ENCODE measurements around the gene COL24A1. TPM values are rescaled to one million over a fixed set of nuclear protein-coding genes. Genes with fewer than 3 reads are reported as not detected.

COL24A1 gene
- total RNA-seq, 1 donor: 3.9 TPM

DNA sequence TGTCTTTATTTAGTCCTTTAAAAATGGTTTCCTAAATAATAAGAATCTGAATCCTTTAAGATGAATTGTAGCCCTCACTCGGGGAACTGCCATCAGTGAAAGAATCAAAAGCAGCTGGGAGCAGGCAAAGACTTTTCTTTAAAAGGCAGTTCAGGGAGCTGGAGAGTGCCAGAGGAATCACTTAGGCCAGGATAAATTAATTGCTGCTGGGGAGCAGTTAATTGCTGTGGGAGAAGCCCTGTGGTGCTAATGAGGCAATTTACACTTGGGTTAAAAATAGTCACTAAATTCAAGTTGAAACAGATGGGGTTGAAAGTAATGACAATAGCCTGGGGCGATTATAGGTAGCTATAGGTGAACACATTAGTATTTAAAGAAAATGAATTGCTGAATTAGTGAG, 38.7 kb upstream of the COL24A1 start:
- no peak overlapping the region for H3K4me3 ChIP-seq (ENCODE audit: low read depth, low read length)
- TF ChIP-seq, protein P1, sequence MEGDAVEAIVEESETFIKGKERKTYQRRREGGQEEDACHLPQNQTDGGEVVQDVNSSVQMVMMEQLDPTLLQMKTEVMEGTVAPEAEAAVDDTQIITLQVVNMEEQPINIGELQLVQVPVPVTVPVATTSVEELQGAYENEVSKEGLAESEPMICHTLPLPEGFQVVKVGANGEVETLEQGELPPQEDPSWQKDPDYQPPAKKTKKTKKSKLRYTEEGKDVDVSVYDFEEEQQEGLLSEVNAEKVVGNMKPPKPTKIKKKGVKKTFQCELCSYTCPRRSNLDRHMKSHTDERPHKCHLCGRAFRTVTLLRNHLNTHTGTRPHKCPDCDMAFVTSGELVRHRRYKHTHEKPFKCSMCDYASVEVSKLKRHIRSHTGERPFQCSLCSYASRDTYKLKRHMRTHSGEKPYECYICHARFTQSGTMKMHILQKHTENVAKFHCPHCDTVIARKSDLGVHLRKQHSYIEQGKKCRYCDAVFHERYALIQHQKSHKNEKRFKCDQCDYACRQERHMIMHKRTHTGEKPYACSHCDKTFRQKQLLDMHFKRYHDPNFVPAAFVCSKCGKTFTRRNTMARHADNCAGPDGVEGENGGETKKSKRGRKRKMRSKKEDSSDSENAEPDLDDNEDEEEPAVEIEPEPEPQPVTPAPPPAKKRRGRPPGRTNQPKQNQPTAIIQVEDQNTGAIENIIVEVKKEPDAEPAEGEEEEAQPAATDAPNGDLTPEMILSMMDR (IDR thresholded peaks at IDR 0.05; ENCODE audit: insufficient read depth, low read depth, low read length): no peak
- DNase-seq (ENCODE audit: low read depth): no peak

DNA sequence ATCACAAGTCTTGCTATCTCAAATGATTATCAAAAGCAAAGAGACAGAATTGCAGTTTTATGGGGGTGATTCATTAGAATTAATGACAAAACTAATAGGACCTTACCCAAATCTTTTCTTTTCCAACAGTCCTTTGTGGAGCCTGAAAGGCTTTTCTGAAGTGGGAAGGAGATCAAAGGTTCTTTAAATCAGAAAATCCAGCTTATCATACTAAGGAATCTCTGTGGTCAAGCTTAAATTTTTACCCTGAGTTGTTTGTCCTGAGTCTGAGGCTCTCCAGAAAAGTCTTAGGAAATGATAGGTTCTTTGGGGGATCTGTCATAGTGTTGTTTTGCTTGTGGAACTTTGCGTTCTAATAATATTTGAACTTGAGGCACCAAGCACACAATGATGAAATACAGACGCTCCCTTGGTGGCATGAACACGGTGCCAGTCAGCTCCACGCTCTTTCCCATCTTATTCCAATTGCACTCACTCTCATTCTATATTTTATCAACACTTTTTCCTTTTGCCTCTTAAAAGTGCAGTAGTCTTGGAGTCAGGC, 38.0 kb upstream of the COL24A1 start:
- H3K4me3 ChIP-seq (ENCODE audit: low read depth, low read length): no peak overlapping the region
- TF ChIP-seq, protein P1 (IDR thresholded peaks at IDR 0.05; ENCODE audit: insufficient read depth, low read depth, low read length): no peak
- peak; percentile 60 for DNase-seq (ENCODE audit: low read depth)

DNA sequence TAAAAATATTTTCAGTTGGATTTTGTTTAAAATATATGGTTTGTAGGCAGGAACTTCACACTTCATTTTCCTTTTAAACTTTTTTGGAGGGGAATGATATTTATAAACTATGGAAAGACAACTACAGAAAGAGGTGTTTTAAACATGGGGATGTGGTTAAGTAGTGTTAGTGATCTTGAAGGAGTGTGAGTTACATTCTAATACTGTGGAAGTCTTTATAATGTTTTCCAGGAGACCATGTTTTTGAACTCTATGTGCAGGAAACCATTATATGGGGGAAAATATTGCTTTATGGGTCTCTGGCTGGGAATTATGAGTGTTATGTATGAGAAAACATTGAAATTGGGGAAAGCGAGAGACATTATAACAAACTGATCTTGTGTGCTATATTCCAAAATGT, 35.8 kb upstream of the COL24A1 start:
- H3K4me3 ChIP-seq (ENCODE audit: low read depth, low read length): no peak overlapping the region
- TF ChIP-seq, protein P1 (IDR thresholded peaks at IDR 0.05; ENCODE audit: insufficient read depth, low read depth, low read length): no peak
- DNase-seq (ENCODE audit: low read depth): no peak

DNA sequence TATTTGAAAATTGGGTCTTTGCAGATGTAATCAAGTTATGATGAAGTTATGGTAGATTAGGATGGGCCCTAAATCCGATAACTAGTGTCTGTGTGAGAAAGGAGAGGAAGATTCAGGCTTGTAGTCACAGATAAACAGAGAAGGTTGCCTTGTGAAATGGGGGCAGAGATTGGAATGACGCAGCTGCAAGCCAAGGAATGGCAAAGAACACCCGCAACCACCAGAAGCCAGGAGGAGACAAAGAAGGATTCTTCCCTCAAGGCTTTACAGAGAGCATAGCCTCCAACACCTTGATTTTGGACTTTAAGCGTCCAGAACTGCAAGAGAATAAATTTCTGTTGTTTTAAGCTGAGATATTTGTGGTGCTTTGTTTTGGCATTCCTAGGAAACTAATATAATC, 35.4 kb upstream of the COL24A1 start:
- H3K4me3 ChIP-seq (ENCODE audit: low read depth, low read length): no peak overlapping the region
- no peak for DNase-seq (ENCODE audit: low read depth)
- TF ChIP-seq, protein P1 (IDR thresholded peaks at IDR 0.05; ENCODE audit: insufficient read depth, low read depth, low read length): no peak

DNA sequence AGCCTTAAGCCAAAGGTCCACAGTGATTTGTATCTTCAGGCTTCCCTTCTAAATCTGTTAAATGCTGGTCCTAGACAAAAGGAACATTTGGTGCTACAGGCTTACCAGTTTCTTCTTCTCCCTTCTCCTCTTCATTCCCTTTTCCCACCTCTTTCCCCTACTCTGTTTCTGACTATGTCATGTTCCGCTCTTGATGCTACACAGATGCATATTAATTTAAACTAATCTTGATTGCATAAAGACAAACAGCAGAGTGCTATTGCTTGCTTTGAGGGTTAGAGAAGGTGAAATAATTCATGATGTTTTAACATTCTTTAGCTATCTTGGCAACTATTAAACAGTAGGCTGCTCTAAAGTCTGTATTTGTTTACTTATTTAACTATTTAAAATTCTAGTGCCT, 34.3 kb upstream of the COL24A1 start:
- DNase-seq (ENCODE audit: low read depth): no peak
- no peak overlapping the region for H3K4me3 ChIP-seq (ENCODE audit: low read depth, low read length)
- TF ChIP-seq, protein P1 (IDR thresholded peaks at IDR 0.05; ENCODE audit: insufficient read depth, low read depth, low read length): no peak

DNA sequence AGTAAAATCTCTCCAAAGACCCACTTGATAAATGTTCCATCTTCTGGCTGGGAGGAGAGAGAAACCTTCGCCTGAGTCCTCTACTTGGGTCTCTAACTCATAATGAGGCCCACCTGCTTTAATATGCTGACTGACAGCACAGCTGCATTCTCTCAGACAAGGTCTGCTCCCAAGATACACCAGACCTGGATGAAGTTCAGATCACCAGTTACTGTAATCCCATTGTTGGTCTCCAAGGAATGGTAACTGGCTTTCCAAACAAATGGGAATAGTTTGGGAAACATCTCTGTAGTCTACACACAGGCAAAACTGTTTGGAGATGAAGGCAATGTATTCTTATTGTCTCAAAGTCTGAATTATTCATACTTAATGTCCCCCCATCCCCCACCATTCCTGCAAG, 27.9 kb upstream of the COL24A1 start:
- no peak overlapping the region for H3K4me3 ChIP-seq (ENCODE audit: low read depth, low read length)
- TF ChIP-seq, protein P1 (IDR thresholded peaks at IDR 0.05; ENCODE audit: insufficient read depth, low read depth, low read length): no peak
- no peak for DNase-seq (ENCODE audit: low read depth)

DNA sequence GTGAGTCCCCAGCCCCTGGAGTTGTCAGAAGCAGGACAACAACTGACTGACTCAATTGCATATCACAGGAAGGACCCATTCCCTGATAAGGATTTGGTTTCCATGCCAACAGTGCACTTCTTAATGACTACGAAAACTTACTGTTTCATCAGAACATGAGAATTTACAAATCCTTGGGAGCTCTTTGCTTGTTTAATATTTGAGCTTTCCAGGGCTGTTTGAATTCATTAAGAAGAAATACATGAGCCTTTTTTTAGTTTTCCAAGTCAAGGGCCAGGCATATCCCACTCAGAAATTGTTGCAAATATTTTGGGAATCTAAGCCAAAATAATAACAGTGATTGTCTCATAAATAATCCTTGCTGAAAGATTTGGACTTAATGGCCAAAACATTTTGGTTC, 27.2 kb upstream of the COL24A1 start:
- DNase-seq (ENCODE audit: low read depth): no peak
- TF ChIP-seq, protein P1 (IDR thresholded peaks at IDR 0.05; ENCODE audit: insufficient read depth, low read depth, low read length): no peak
- no peak overlapping the region for H3K4me3 ChIP-seq (ENCODE audit: low read depth, low read length)
